ENCODE data around the gene FAT1.

The FAT1 gene

GRCh38 chr4:186551849-186552248 lies 171.8 kb downstream of the FAT1 start:
- no peak overlapping the region for H3K27ac ChIP-seq (ENCODE audit: extremely low read depth, low read depth, low read length)
- H3K4me3 ChIP-seq (ENCODE audit: low read depth, low read length): no peak overlapping the region
- H3K9me3 ChIP-seq (ENCODE audit: control insufficient read depth, insufficient read depth, low read depth, low read length): no peaks in the 10 kb centered on the region
- ChIA-PET CTCF (no interaction called here), POLR2A (no interaction called here)
- no peaks in the 10 kb centered on the region for H3K4me1 ChIP-seq (ENCODE audit: control insufficient read depth, insufficient read depth, low read length)
- TF ChIP-seq ZNF16 (tag by site-specific recombination; IDR thresholded peaks at IDR 0.05; ENCODE audit: low read depth): no peak
- no peak for TF ChIP-seq ZBTB26 (tag by site-specific recombination; optimal IDR thresholded peaks at IDR 0.05)
- TF ChIP-seq MZF1 (tag by site-specific recombination; IDR thresholded peaks at IDR 0.05; ENCODE audit: borderline replicate concordance): no peak
- TF ChIP-seq ZNF701 (tag by site-specific recombination; IDR thresholded peaks at IDR 0.05): no peak
- TF ChIP-seq ZNF280C (tag by site-specific recombination; IDR thresholded peaks at IDR 0.05): no peak
- no peak for TF ChIP-seq PATZ1 (tag by site-specific recombination; IDR thresholded peaks at IDR 0.05)
- no peak for TF ChIP-seq ZNF394 (tag by site-specific recombination; IDR thresholded peaks at IDR 0.05; ENCODE audit: borderline replicate concordance)
- TF ChIP-seq ATF2 (tag by site-specific recombination; IDR thresholded peaks at IDR 0.05; ENCODE audit: low read depth): no peak
- H3K36me3 ChIP-seq (ENCODE audit: control insufficient read depth in 2 of 2, insufficient read depth in 1 of 2, low read length in 2 of 2): no peaks in the 10 kb centered on the region

GRCh38 chr4:186545436-186545835 lies 178.2 kb downstream of the FAT1 start:
- Histone ChIP-seq H3K27ac (ENCODE audit: extremely low read depth, low read depth, low read length) (no peak overlapping the region), H3K36me3 (ENCODE audit: control insufficient read depth in 2 of 2, insufficient read depth in 1 of 2, low read length in 2 of 2) (no peaks in the 10 kb centered on the region), H3K4me1 (ENCODE audit: control insufficient read depth, insufficient read depth, low read length) (no peaks in the 10 kb centered on the region), H3K4me3 (ENCODE audit: low read depth, low read length) (no peak overlapping the region), H3K9me3 (ENCODE audit: control insufficient read depth, insufficient read depth, low read depth, low read length) (no peaks in the 10 kb centered on the region)
- TF ChIP-seq SP2 (tag by site-specific recombination; IDR thresholded peaks at IDR 0.05) (no peak), ZNF510 (tag by site-specific recombination; IDR thresholded peaks at IDR 0.05; ENCODE audit: insufficient replicate concordance) (no peak), INSM2 (tag by site-specific recombination; IDR thresholded peaks at IDR 0.05) (no peak), HIC1 (tag by site-specific recombination; IDR thresholded peaks at IDR 0.05) (no peak), ZNF76 (tag by site-specific recombination; IDR thresholded peaks at IDR 0.05; ENCODE audit: borderline replicate concordance, low read depth) (no peak), ZNF624 (tag by site-specific recombination; IDR thresholded peaks at IDR 0.05) (no peak), OVOL3 (tag by site-specific recombination; IDR thresholded peaks at IDR 0.05) (no peak), ZNF394 (tag by site-specific recombination; IDR thresholded peaks at IDR 0.05; ENCODE audit: borderline replicate concordance) (no peak), ZFP37 (tag by site-specific recombination; IDR thresholded peaks at IDR 0.05) (no peak), PRDM4 (tag by site-specific recombination; IDR thresholded peaks at IDR 0.05) (no peak), REPIN1 (tag by site-specific recombination; IDR thresholded peaks at IDR 0.05; ENCODE audit: low read depth) (no peak)
- CTCF ChIA-PET: interaction anchor here (0.7 to 1.1 kb wide), 2 partner anchors 10 to 39 kb away, joined by 3 read pairs; partner anchors contain the start of gene MTNR1A
- POLR2A ChIA-PET: no interaction called here
